HepG2 (cell line): ENCODE measurements around the gene ANKFY1. TPM values are rescaled to one million over a fixed set of nuclear protein-coding genes. Genes with fewer than 3 reads are reported as not detected.
A peak's percentile ranks its signal among the peaks of the same experiment; 100 is the strongest.

ENCODE experiments used
- FOXO1 ChIP-seq: sonication (generic); formaldehyde crosslinking; IDR thresholded peaks from 2 replicates; pipeline ENCODE4 v1.4.0; 2020; ENCODE audit warnings: missing genetic modification reagents
- HNRNPK ChIP-seq: fragments of 200-400 bp; formaldehyde crosslinking; IDR thresholded peaks from 2 replicates; pipeline ENCODE4 v1.6.1; 2018; ENCODE audit warnings: low read length, low read depth, moderate library complexity, mild to moderate bottlenecking; ENCODE audit not compliant: poor library complexity, severe bottlenecking
- KLF15 ChIP-seq: sonication (generic); formaldehyde crosslinking; IDR thresholded peaks from 2 replicates; pipeline ENCODE4 v1.8.1; 2023; ENCODE audit warnings: borderline replicate concordance, mild to moderate bottlenecking, inconsistent platforms, missing genetic modification reagents, mixed read lengths
- MAFF ChIP-seq: IDR thresholded peaks from 2 replicates; pipeline ENCODE4 v1.6.1; 2011; ENCODE audit warnings: low read depth, low read length, improper control_type of control experiment
- MAZ ChIP-seq, 2 experiments: sonication (generic) in 1 of 2; formaldehyde crosslinking in 1 of 2; IDR thresholded peaks; 2 replicates each; pipeline versions ENCODE4 v1.5.0 to v1.6.1; 2012 to 2020; ENCODE audit warnings: low read depth in 2 of 2, mild to moderate bottlenecking in 2 of 2, borderline replicate concordance in 1 of 2, improper control_type of control experiment in 1 of 2, low read length in 1 of 2, missing genetic modification reagents in 1 of 2, moderate library complexity in 1 of 2
- NFE2L1 ChIP-seq: sonication (generic); formaldehyde crosslinking; IDR thresholded peaks from 2 replicates; pipeline ENCODE4 v1.4.0; 2020; ENCODE audit warnings: missing genetic modification reagents, mild to moderate bottlenecking, borderline replicate concordance
- NKX3-1 ChIP-seq: sonication (generic); formaldehyde crosslinking; IDR thresholded peaks from 2 replicates; pipeline ENCODE4 v1.5.0; 2020; ENCODE audit warnings: missing genetic modification reagents
- PITX1 ChIP-seq: sonication (generic); formaldehyde crosslinking; IDR thresholded peaks from 2 replicates; pipeline ENCODE4 v1.5.1; 2020; ENCODE audit warnings: mild to moderate bottlenecking, missing genetic modification reagents
- REL ChIP-seq: sonication (generic); formaldehyde crosslinking; conservative IDR thresholded peaks from 2 replicates; pipeline ENCODE4 v1.8.0; 2022; ENCODE audit warnings: mild to moderate bottlenecking, missing genetic modification reagents, moderate library complexity
- TBP ChIP-seq: sonication (generic); formaldehyde crosslinking; IDR thresholded peaks from 2 replicates; pipeline ENCODE4 v1.5.0; 2020; ENCODE audit warnings: missing genetic modification reagents
- TEAD2 ChIP-seq: sonication (generic); formaldehyde crosslinking; IDR thresholded peaks from 2 replicates; pipeline ENCODE4 v1.9.0; 2021; ENCODE audit warnings: missing genetic modification reagents
- ZKSCAN5 ChIP-seq: sonication (generic); formaldehyde crosslinking; IDR thresholded peaks from 2 replicates; pipeline ENCODE4 v1.5.1; 2020; ENCODE audit warnings: mild to moderate bottlenecking, missing genetic modification reagents
- ZNF256 ChIP-seq: sonication (generic); formaldehyde crosslinking; conservative IDR thresholded peaks from 2 replicates; pipeline ENCODE4 v1.4.0; 2020; ENCODE audit warnings: missing genetic modification reagents
- ZNF34 ChIP-seq: sonication (generic); formaldehyde crosslinking; IDR thresholded peaks from 2 replicates; pipeline ENCODE4 v1.4.0; 2020; ENCODE audit warnings: mild to moderate bottlenecking, missing genetic modification reagents, borderline replicate concordance
- ZNF619 ChIP-seq: sonication (generic); formaldehyde crosslinking; IDR thresholded peaks from 2 replicates; pipeline ENCODE4 v1.4.0; 2020; ENCODE audit warnings: mild to moderate bottlenecking, missing genetic modification reagents
- ZSCAN29 ChIP-seq: sonication (generic); formaldehyde crosslinking; conservative IDR thresholded peaks from 2 replicates; pipeline ENCODE4 v1.4.0; 2020; ENCODE audit warnings: mild to moderate bottlenecking, missing genetic modification reagents
- ZZZ3 ChIP-seq: sonication (generic); formaldehyde crosslinking; IDR thresholded peaks from 2 replicates; pipeline ENCODE4 v1.4.0; 2020; ENCODE audit warnings: missing genetic modification reagents, mild to moderate bottlenecking, borderline replicate concordance
- polyA plus RNA-seq, 8 experiments: library from polyadenylated mRNA; depleted of rRNA in 3 of 8; stranded (reverse) in 7 of 8; unstranded in 1 of 8; fragments of >200 nt; fragmentation: Illumina TruSeq in 4 of 8; extraction: Trizol in 4 of 8; gene quantifications; 2 replicates each; pipeline versions ENCODE4 v1.2.1 to v1.2.3, GENCODE V29; 2011 to 2016; ENCODE audit warnings: low read depth in 4 of 8, missing spikeins in 1 of 8, mixed read lengths in 1 of 8; ENCODE audit not compliant: insufficient read depth in 1 of 8
- total RNA-seq, 5 experiments: library from RNA; depleted of rRNA; stranded (reverse); fragments of >200 nt; fragmentation: Illumina TruSeq; extraction: Trizol; gene quantifications; 2 replicates each; pipeline ENCODE4 v1.2.3, GENCODE V29; 2016; ENCODE audit warnings: low read depth in 1 of 5
- TF ChIP-seq, protein P1 (sequence below): sonication (generic); formaldehyde crosslinking; IDR thresholded peaks from 2 replicates; pipeline ENCODE4 v1.5.0; 2020; ENCODE audit warnings: missing genetic modification reagents, mild to moderate bottlenecking, borderline replicate concordance
- TF ChIP-seq, protein P2 (sequence below): sonication (generic); formaldehyde crosslinking; IDR thresholded peaks from 2 replicates; pipeline ENCODE4 v1.4.0; 2020; ENCODE audit warnings: mild to moderate bottlenecking, missing genetic modification reagents

Gene ANKFY1
- total and polyA plus RNA-seq, 2 of the 13 experiments (the other 11 are each of a cell fraction or from before 2014, with no cell fraction given), result 11.9 to 16.8 TPM

DNA sequence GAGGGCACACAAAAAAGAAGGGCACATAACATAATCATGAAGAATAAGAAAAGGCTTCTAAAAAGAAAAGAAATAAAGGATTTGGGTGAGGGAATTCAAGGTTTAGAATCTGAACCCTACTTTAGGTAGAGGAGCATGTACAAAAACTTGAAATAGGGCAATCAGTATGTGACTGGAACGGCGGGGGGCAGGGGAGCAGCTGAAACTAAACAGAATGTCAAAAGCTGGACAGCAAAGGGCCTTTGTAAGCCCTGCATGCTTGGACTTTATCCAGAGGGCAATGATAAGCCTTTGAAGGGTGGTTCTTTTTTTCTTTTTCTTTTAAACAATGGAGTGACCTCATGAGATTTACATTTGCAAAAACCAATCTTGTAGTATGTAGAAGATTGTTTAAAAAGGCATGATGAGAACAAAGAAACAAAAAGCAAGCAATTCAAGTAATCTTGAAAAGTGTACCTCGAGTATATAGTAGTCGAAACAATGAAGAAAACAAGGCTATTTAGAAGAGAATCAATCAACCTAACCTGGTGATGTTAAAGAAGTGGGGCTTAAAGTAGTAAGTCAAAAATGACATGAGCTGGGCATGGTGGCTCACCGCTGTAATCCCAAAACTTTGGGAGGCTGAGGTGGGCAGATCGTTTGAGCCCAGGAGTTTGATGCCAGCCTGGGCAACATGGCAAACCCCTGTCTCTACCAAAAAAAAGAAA, 46.7 kb upstream of the ANKFY1 start (continued):
- TF ChIP-seq KLF15 (no peak), ZNF619 (no peak), PITX1 (CRISPR knock-in tag) (peak; percentile 82), ZNF34 (CRISPR knock-in tag) (no peak), HNRNPK (no peak), TEAD2 (CRISPR knock-in tag) (no peak), ZNF256 (no peak), ZKSCAN5 (CRISPR knock-in tag) (no peak), FOXO1 (CRISPR knock-in tag) (0 out of 2 replicates have a peak, but pooled peaks have one; percentile 33), NFE2L1 (CRISPR knock-in tag) (no peak), TBP (CRISPR knock-in tag) (no peak), ZZZ3 (CRISPR knock-in tag) (no peak), MAFF (no peak), REL (CRISPR knock-in tag) (no peak), NKX3-1 (CRISPR knock-in tag) (no peak), ZSCAN29 (CRISPR knock-in tag) (0 out of 2 replicates have a peak, but pooled peaks have one; percentile 52), MAZ (IDR thresholded peaks at IDR 0.05; ENCODE audit: borderline replicate concordance, low read depth, low read length) (no peak), MAZ (CRISPR knock-in tag; IDR thresholded peaks at IDR 0.05; ENCODE audit: low read depth) (no peak)
- TF ChIP-seq, protein P1, sequence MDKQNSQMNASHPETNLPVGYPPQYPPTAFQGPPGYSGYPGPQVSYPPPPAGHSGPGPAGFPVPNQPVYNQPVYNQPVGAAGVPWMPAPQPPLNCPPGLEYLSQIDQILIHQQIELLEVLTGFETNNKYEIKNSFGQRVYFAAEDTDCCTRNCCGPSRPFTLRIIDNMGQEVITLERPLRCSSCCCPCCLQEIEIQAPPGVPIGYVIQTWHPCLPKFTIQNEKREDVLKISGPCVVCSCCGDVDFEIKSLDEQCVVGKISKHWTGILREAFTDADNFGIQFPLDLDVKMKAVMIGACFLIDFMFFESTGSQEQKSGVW, result no peak
- TF ChIP-seq, protein P2, sequence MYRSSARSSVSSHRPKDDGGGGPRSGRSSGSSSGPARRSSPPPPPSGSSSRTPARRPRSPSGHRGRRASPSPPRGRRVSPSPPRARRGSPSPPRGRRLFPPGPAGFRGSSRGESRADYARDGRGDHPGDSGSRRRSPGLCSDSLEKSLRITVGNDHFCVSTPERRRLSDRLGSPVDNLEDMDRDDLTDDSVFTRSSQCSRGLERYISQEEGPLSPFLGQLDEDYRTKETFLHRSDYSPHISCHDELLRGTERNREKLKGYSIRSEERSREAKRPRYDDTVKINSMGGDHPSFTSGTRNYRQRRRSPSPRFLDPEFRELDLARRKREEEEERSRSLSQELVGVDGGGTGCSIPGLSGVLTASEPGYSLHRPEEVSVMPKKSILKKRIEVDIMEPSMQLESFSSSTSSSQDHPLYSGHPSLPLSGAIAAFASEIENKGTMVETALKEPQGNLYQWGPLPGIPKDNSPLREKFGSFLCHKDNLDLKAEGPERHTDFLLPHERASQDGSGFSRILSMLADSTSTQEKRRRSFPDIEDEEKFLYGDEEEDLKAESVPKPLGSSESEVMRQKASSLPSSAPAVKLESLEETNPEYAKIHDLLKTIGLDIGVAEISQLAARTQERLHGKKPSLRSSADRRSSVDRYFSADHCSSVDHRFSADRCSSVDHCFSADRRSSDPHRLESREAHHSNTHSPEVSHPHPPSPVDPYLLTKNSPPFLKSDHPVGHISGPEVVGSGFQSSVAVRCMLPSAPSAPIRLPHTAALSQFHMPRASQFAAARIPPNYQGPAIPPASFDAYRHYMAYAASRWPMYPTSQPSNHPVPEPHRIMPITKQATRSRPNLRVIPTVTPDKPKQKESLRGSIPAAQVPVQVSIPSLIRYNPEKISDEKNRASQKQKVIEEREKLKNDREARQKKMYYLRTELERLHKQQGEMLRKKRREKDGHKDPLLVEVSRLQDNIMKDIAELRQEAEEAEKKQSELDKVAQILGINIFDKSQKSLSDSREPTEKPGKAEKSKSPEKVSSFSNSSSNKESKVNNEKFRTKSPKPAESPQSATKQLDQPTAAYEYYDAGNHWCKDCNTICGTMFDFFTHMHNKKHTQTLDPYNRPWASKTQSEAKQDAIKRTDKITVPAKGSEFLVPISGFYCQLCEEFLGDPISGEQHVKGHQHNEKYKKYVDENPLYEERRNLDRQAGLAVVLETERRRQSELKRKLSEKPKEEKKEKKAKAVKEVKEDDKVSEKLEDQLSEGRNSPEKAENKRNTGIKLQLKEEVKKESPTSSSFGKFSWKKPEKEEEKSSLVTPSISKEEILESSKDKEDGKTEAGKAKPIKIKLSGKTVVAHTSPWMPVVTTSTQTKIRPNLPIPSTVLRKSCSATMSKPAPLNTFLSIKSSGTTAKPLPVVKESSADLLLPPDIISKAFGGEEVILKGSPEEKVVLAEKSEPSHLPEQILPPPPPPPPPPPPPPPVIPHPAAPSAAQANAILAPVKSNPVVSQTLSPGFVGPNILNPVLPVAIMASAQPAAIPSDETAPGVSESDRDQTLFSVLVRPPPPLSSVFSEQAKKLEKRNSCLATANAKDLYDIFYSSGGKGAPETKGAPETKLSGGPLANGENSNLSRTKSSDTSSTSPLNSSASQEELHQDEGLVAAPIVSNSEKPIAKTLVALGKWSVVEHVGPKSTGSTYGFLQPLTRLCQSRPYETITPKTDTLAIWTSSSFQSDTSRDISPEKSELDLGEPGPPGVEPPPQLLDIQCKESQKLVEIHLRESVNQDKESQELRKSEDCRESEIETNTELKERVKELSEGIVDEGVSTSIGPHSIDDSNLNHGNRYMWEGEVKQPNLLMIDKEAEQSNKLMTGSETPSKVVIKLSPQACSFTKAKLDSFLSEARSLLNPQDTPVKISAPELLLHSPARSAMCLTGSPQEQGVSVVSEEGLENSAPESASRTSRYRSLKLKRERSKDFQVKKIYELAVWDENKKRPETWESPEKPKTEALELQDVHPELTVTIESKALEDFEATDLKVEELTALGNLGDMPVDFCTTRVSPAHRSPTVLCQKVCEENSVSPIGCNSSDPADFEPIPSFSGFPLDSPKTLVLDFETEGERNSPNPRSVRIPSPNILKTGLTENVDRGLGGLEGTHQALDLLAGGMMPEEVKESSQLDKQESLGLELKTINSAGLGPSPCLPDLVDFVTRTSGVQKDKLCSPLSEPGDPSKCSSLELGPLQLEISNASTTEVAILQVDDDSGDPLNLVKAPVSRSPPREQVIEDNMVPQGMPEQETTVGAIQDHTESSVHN (CRISPR knock-in tag), result no peak
